PC-3 (cell line): ENCODE data around the gene RNPEP.

Experiments
- CTCF ChIP-seq: fragments of 300-600 bp; sonication (generic); conservative IDR thresholded peaks from 2 replicates; pipeline ENCODE4 v1.5.1; 2017; ENCODE audit warnings: antibody characterized with exemption, low read depth, mild to moderate bottlenecking, low read length
- EZH2 ChIP-seq: fragments of 300-600 bp; sonication (generic); IDR thresholded peaks from one replicate; pipeline ENCODE4 v1.6.1; 2017; ENCODE audit warnings: antibody characterized with exemption, mild to moderate bottlenecking, low read length; ENCODE audit not compliant: unreplicated experiment
- EZH2phosphoT487 ChIP-seq: fragments of 300-600 bp; sonication (generic); IDR thresholded peaks from 2 replicates; pipeline ENCODE4 v1.6.1; 2018; ENCODE audit warnings: mild to moderate bottlenecking, antibody characterized with exemption, low read length, borderline replicate concordance

- TF ChIP-seq CTCF: peak; percentile 72
- TF ChIP-seq EZH2: no peak
- no peak for TF ChIP-seq EZH2phosphoT487
Observed at GRCh38 chr1:201999625-202000238, 17.3 kb downstream of the RNPEP start.
